OCI-LY7 (cell line): Measurements from ENCODE around the gene PPFIBP1. TPM values are rescaled to one million over a fixed set of nuclear protein-coding genes. Genes with fewer than 3 reads are reported as not detected.

Experiments
- BruUV-seq: library from RNA; stranded (reverse); fragments of 400-500 nt; replicated peaks from 2 replicates; lab custom pipeline; 2021; lab: Mats Ljungman, UMichigan
- CTCF ChIA-PET: fragments of 300-600 bp; sonication (Branson Sonifier 250); formaldehyde crosslinking; loops from one replicate; lab custom pipeline; 2022; ENCODE audit warnings: antibody characterized with exemption; ENCODE audit not compliant: unreplicated experiment; lab: Charles Lee
- POLR2A ChIA-PET: fragments of 300-600 bp; sonication (Branson Sonifier 250); formaldehyde crosslinking; loops from one replicate; lab custom pipeline; 2022; ENCODE audit warnings: antibody characterized with exemption; lab: Charles Lee
- DNase-seq: peaks from one replicate; pipeline ENCODE4 v3.0.0-alpha.2; 2015; ENCODE audit warnings: low spot score
- H2AFZ ChIP-seq: fragments of 200-600 bp; sonication (generic), shearing (Covaris generic); 2 replicates; pipeline ENCODE4 v1.6.1; 2014; ENCODE audit warnings: mild to moderate bottlenecking, antibody characterized with exemption, low read length, moderate library complexity
- H3K27ac ChIP-seq: fragments of 200-600 bp; sonication (generic); 2 replicates; pipeline ENCODE4 v1.5.1; 2014; ENCODE audit warnings: mixed run types, low read depth, mild to moderate bottlenecking, moderate library complexity, low read length, inconsistent platforms; ENCODE audit not compliant: poor library complexity, severe bottlenecking
- H3K36me3 ChIP-seq: fragments of 200-600 bp; sonication (generic); 2 replicates; pipeline ENCODE4 v1.6.1; 2014; ENCODE audit warnings: mild to moderate bottlenecking, antibody characterized with exemption, low read length, moderate library complexity, mixed read lengths; ENCODE audit not compliant: insufficient read depth
- H3K4me1 ChIP-seq: fragments of 200-600 bp; sonication (generic); 2 replicates; pipeline ENCODE4 v1.5.1; 2014; ENCODE audit warnings: mild to moderate bottlenecking, low read length; ENCODE audit not compliant: insufficient read depth, poor library complexity, severe bottlenecking
- H3K4me2 ChIP-seq: fragments of 200-600 bp; sonication (generic); 2 replicates; pipeline ENCODE4 v1.6.1; 2014; ENCODE audit warnings: mild to moderate bottlenecking, low read length
- H3K4me3 ChIP-seq: fragments of 200-600 bp; sonication (generic); 2 replicates; pipeline ENCODE4 v1.5.1; 2014; ENCODE audit warnings: mild to moderate bottlenecking, low read depth, low read length; ENCODE audit not compliant: poor library complexity, severe bottlenecking
- H3K79me2 ChIP-seq: fragments of 200-600 bp; sonication (generic); 2 replicates; pipeline ENCODE4 v1.6.1; 2016; ENCODE audit warnings: low read depth, mild to moderate bottlenecking, low read length, moderate library complexity, mixed read lengths; ENCODE audit not compliant: insufficient read depth
- H3K9me2 ChIP-seq: fragments of 200-600 bp; sonication (generic); 2 replicates; pipeline ENCODE4 v1.6.1; 2016; ENCODE audit warnings: mild to moderate bottlenecking, low read length, mixed read lengths; ENCODE audit not compliant: insufficient read depth
- H3K9me3 ChIP-seq: fragments of 200-600 bp; sonication (generic); 2 replicates; pipeline ENCODE4 v1.6.1; 2014; ENCODE audit warnings: mild to moderate bottlenecking, mixed run types, low read length, mixed read lengths
- H4K20me1 ChIP-seq: fragments of 200-600 bp; sonication (generic); 2 replicates; pipeline ENCODE4 v1.6.1; 2014; ENCODE audit warnings: mild to moderate bottlenecking, antibody characterized with exemption, low read length, moderate library complexity, mixed read lengths; ENCODE audit not compliant: insufficient read depth
- EZH2phosphoT487 ChIP-seq: fragments of 200-600 bp; sonication (generic); IDR thresholded peaks from 2 replicates; pipeline ENCODE4 v1.6.1; 2018; ENCODE audit warnings: low read depth, borderline replicate concordance, mild to moderate bottlenecking, mixed run types, antibody characterized with exemption, low read length, moderate library complexity, mixed read lengths
- intact Hi-C: fragments of 100-400 bp; cut with micrococcal nuclease; formaldehyde crosslinking; loops from one replicate; pipeline ENCODE4 v1.10.0; 2022; ENCODE audit not compliant: unreplicated experiment
- total RNA-seq, 2 experiments: library from RNA; depleted of rRNA in 1 of 2; stranded (reverse); fragments of >200 nt in 1 of 2; shearing (Covaris generic) in 1 of 2; gene quantifications; 2 replicates each; pipeline ENCODE4 v1.2.3, GENCODE V29; 2014 to 2022
- TF ChIP-seq, protein P1 (sequence below): fragments of 200-600 bp; sonication (generic); conservative IDR thresholded peaks from 2 replicates; pipeline ENCODE4 v1.5.1; 2014; ENCODE audit warnings: mild to moderate bottlenecking, antibody characterized with exemption, low read length, moderate library complexity, mixed read lengths

Gene PPFIBP1
- total RNA-seq, 2 experiments from 2014 or later: 7.3 to 14.6 TPM

DNA sequence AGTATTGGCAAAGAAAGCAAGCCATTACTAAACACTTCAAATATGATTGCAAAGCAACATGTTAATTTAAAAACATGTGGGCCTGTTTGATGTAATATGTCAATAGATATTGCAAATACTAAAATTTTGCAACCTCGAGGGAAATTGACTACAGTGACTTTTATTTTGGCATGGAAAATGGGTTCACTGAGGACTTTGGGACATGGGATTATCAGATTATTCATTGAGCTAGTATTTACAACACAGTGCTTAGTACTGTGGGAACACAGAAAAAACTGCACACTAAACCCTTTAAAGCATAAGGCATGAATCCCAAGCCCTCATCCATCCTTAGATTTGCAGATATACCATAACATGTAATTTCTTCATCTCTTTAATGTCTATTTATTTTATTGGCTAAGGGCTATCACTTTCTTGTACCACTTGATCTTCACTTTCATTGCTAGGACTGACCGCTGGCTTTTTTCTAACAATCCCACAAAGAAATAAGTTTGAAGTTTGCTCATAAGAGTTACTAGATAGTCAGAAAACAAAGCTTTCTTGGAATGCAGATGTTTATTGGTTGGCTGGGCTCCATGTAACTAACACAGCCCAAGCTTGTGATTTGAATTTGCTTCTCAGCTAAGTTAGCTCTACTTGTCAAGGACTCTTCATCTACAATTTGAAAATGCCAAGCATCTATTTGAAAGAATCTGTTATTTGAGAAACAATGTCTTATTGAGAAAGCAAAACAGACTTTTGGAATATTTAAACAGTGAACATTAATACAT is 48.7 kb downstream of the PPFIBP1 start:
- no peaks in the 10 kb centered on the region for H3K79me2 ChIP-seq
- ChIA-PET POLR2A (no interaction called here), CTCF (no interaction called here)
- H2AFZ ChIP-seq: no peak overlapping the region
- H3K9me3 ChIP-seq: no peaks in the 10 kb centered on the region
- no peaks in the 10 kb centered on the region for H3K9me2 ChIP-seq
- H3K4me2 ChIP-seq: no peak overlapping the region
- DNase-seq: no peak
- TF ChIP-seq, protein P1, sequence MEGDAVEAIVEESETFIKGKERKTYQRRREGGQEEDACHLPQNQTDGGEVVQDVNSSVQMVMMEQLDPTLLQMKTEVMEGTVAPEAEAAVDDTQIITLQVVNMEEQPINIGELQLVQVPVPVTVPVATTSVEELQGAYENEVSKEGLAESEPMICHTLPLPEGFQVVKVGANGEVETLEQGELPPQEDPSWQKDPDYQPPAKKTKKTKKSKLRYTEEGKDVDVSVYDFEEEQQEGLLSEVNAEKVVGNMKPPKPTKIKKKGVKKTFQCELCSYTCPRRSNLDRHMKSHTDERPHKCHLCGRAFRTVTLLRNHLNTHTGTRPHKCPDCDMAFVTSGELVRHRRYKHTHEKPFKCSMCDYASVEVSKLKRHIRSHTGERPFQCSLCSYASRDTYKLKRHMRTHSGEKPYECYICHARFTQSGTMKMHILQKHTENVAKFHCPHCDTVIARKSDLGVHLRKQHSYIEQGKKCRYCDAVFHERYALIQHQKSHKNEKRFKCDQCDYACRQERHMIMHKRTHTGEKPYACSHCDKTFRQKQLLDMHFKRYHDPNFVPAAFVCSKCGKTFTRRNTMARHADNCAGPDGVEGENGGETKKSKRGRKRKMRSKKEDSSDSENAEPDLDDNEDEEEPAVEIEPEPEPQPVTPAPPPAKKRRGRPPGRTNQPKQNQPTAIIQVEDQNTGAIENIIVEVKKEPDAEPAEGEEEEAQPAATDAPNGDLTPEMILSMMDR: no peak
- TF ChIP-seq EZH2phosphoT487: no peak
- no TSS peak for BruUV-seq
- no peaks in the 10 kb centered on the region for H3K36me3 ChIP-seq
- H4K20me1 ChIP-seq: no peaks in the 10 kb centered on the region; the same call in 1 of the 2 replicates
- intact Hi-C loops: no loop called here
- no peak overlapping the region for H3K4me3 ChIP-seq
- no peak overlapping the region for H3K27ac ChIP-seq
- no peaks in the 10 kb centered on the region for H3K4me1 ChIP-seq

DNA sequence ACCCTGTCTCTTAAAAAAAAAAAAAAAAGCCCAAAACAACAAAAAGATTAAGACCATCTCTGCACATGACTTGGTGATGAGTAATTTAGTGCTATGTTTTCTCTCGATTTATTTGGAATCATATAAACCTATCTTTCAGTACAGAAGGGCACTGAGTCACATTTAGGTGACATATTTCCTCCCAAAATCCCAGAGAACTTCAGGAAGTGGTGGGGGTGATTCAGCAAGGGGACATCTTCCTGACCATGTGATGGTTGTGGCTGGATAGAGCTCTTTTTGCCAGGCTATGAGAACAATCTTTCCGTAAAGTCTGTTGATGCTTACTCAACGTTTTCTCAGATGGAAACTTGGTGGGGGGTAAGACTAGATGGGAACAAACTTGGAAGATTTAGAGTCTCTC is 50.0 kb downstream of the PPFIBP1 start:
- no peaks in the 10 kb centered on the region for H3K36me3 ChIP-seq
- no peaks in the 10 kb centered on the region for H3K79me2 ChIP-seq
- TF ChIP-seq, protein P1: no peak
- no peak for TF ChIP-seq EZH2phosphoT487
- no peak for DNase-seq
- H3K27ac ChIP-seq: no peak overlapping the region
- BruUV-seq: no TSS peak
- no peaks in the 10 kb centered on the region for H3K4me1 ChIP-seq
- H3K4me3 ChIP-seq: no peak overlapping the region
- intact Hi-C loops: no loop called here
- H2AFZ ChIP-seq: no peak overlapping the region
- H3K9me3 ChIP-seq: no peaks in the 10 kb centered on the region
- CTCF ChIA-PET: no interaction called here
- no peaks in the 10 kb centered on the region for H3K9me2 ChIP-seq
- POLR2A ChIA-PET: interaction anchor here (2.0 kb wide), 1 partner anchor 18 kb away, joined by 7 read pairs; no protein-coding TSS in a partner anchor
- no peak overlapping the region for H3K4me2 ChIP-seq
- no peaks in the 10 kb centered on the region; the same call in 1 of the 2 replicates for H4K20me1 ChIP-seq
